Measurements from ENCODE around the gene ELN. TPM values are rescaled to one million over a fixed set of nuclear protein-coding genes. Genes with fewer than 3 reads are reported as not detected.

Gene ELN
- total RNA-seq, 1 experiment from 2014 or later = 0.37 TPM

DNA sequence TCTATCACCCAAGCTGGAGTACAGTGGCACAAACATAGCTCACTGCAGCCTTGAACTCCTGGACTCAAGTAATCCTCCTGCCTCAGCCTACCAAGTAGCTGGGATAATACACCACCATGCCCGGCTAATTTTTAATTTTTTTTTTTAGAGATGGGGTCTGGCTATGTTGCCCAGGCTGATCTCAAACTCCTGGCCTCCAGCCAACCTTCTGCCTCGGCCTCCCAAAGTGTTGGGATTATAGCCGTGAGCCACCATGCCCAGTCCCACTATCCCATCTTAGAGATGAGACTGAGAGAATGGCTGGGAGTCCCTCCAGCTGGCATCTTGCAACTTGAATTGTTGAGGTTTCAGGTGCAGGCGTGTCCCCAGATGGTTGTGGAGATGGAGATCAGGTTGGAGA lies 40.7 kb upstream of the ELN start:
- Histone ChIP-seq H3K9me3 (ENCODE audit: control insufficient read depth, low read depth, low read length) (no peaks in the 10 kb centered on the region), H3K9ac (ENCODE audit: extremely low read depth, insufficient read length, low read length) (no peak overlapping the region), H3K23me2 (ENCODE audit: insufficient read length, low read depth, low read length, poor library complexity, severe bottlenecking) (no peaks in the 10 kb centered on the region), H3K27ac (ENCODE audit: insufficient read length, low read depth, low read length) (no peak overlapping the region), H3K4ac (ENCODE audit: low read depth, low read length) (no peak overlapping the region), H3K4me1 (ENCODE audit: insufficient read depth, low read length) (no peaks in the 10 kb centered on the region), H2BK15ac (ENCODE audit: low read depth, low read length) (no peak overlapping the region), H3K27me3 (ENCODE audit: insufficient read depth, low read length) (no peaks in the 10 kb centered on the region), H3K79me2 (ENCODE audit: insufficient read depth, low read length) (no peaks in the 10 kb centered on the region), H2BK20ac (ENCODE audit: low read depth, low read length, poor library complexity, severe bottlenecking) (no peak overlapping the region), H2AK5ac (ENCODE audit: insufficient read length, low read length) (no peak overlapping the region), H3K18ac (ENCODE audit: insufficient read length, low read depth, low read length) (no peak overlapping the region), H4K91ac (ENCODE audit: insufficient read length, low read depth, low read length) (no peak overlapping the region), H4K5ac (ENCODE audit: insufficient read length, low read depth, low read length) (no peak overlapping the region), H4K8ac (replicated peaks; ENCODE audit: insufficient read length, low read depth, low read length) (no peak overlapping the region), H3K14ac (ENCODE audit: insufficient read depth, low read length) (no peak overlapping the region), H4K20me1 (ENCODE audit: control insufficient read depth, insufficient read depth, insufficient read length) (no peaks in the 10 kb centered on the region), H2BK12ac (ENCODE audit: insufficient read length, low read depth, low read length) (no peak overlapping the region), H3K56ac (ENCODE audit: insufficient read length, low read depth, low read length) (no peak overlapping the region), H3K4me2 (ENCODE audit: insufficient read depth, insufficient read length, low read length) (no peak overlapping the region), H3T11ph (ENCODE audit: low read length) (no peak overlapping the region), H3K79me1 (ENCODE audit: insufficient read depth, low read depth, low read length, poor library complexity, severe bottlenecking) (no peaks in the 10 kb centered on the region), H2AFZ (ENCODE audit: low read length) (no peak overlapping the region), H3K23ac (ENCODE audit: insufficient read length, low read depth, low read length) (no peak overlapping the region), H2BK120ac (ENCODE audit: low read depth, low read length, poor library complexity, severe bottlenecking) (no peak overlapping the region), H2BK5ac (ENCODE audit: insufficient read length, low read length) (no peak overlapping the region)
- TF ChIP-seq, protein P1, sequence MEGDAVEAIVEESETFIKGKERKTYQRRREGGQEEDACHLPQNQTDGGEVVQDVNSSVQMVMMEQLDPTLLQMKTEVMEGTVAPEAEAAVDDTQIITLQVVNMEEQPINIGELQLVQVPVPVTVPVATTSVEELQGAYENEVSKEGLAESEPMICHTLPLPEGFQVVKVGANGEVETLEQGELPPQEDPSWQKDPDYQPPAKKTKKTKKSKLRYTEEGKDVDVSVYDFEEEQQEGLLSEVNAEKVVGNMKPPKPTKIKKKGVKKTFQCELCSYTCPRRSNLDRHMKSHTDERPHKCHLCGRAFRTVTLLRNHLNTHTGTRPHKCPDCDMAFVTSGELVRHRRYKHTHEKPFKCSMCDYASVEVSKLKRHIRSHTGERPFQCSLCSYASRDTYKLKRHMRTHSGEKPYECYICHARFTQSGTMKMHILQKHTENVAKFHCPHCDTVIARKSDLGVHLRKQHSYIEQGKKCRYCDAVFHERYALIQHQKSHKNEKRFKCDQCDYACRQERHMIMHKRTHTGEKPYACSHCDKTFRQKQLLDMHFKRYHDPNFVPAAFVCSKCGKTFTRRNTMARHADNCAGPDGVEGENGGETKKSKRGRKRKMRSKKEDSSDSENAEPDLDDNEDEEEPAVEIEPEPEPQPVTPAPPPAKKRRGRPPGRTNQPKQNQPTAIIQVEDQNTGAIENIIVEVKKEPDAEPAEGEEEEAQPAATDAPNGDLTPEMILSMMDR (conservative IDR thresholded peaks at IDR 0.05) = no peak
- no peaks in the 10 kb centered on the region; the same call in 1 of the 2 replicates for H3K27me3 Mint-ChIP-seq (ENCODE audit: low read depth)
- no peak overlapping the region; a peak in 1 of 7 replicates for H3K27ac Mint-ChIP-seq
- peaks cover 0 to 3% of the 10 kb centered on the region in 2 experiments; a peak in 1 of 4 replicates for H3K4me1 Mint-ChIP-seq
- H3K36me3 Mint-ChIP-seq (ENCODE audit: insufficient read depth in 1 of 3, low read depth in 3 of 3) = no peaks in the 10 kb centered on the region; a peak in 1 of 7 replicates
- H3K9me3 Mint-ChIP-seq = no peaks in the 10 kb centered on the region; a peak in 1 of 5 replicates
- H3K4me3 Mint-ChIP-seq = no peak overlapping the region
- DNase-seq = no peak
- WGBS (ENCODE audit: extremely low coverage, insufficient read length, low lambda C conversion rate) = no CpG with 5 or more reads among the region's 4 CpGs
